NB4 (cell line): ENCODE data around the gene LYPD6B.

Experiments used
- DNase-seq: peaks from one replicate; pipeline ENCODE4 v3.0.0; 2010; ENCODE audit warnings: low read depth
- H3K4me3 ChIP-seq: one replicate; pipeline ENCODE4 v1.5.1; 2011; ENCODE audit warnings: mild to moderate bottlenecking, low read depth, low read length, moderate library complexity
- CTCF ChIP-seq: IDR thresholded peaks from one replicate; pipeline ENCODE4 v1.5.1; 2012; ENCODE audit warnings: low read depth, low read length
- MAX ChIP-seq: IDR thresholded peaks from 2 replicates; pipeline ENCODE4 v1.6.1; 2011; ENCODE audit warnings: low read depth, low read length
- MYC ChIP-seq: IDR thresholded peaks from 2 replicates; pipeline ENCODE4 v1.6.1; 2011; ENCODE audit warnings: low read depth, low read length
- POLR2A ChIP-seq: IDR thresholded peaks from 2 replicates; pipeline ENCODE4 v1.6.1; 2011; ENCODE audit warnings: mild to moderate bottlenecking; ENCODE audit not compliant: insufficient read length; ENCODE audit errors: extremely low read depth

Gene LYPD6B

GRCh38 chr2:148994341-148994740 lies 44.2 kb upstream of the LYPD6B start:
- no peak for DNase-seq
- H3K4me3 ChIP-seq = no peak overlapping the region
- no peak for TF ChIP-seq MYC

GRCh38 chr2:148996805-148997204 lies 41.7 kb upstream of the LYPD6B start:
- H3K4me3 ChIP-seq = no peak overlapping the region
- TF ChIP-seq MYC (no peak), MAX (no peak)
- DNase-seq = no peak

- no peak for DNase-seq
- H3K4me3 ChIP-seq = no peak overlapping the region
- no peak for TF ChIP-seq MAX
- TF ChIP-seq MYC = no peak
- TF ChIP-seq CTCF = no peak
Observed at GRCh38 chr2:148998165-148998830, 40.2 kb upstream of the LYPD6B start.

GRCh38 chr2:148998831-148999200 lies 39.7 kb upstream of the LYPD6B start:
- DNase-seq = no peak
- no peak for TF ChIP-seq MYC
- TF ChIP-seq CTCF = no peak
- TF ChIP-seq MAX = no peak
- TF ChIP-seq POLR2A = no peak
- no peak overlapping the region for H3K4me3 ChIP-seq

GRCh38 chr2:148999451-148999921 lies 39.0 kb upstream of the LYPD6B start:
- no peak overlapping the region for H3K4me3 ChIP-seq
- DNase-seq = no peak
- no peak for TF ChIP-seq MYC
- no peak for TF ChIP-seq POLR2A
- TF ChIP-seq MAX = no peak
- TF ChIP-seq CTCF = no peak

- DNase-seq = no peak
- TF ChIP-seq MAX (no peak), MYC (no peak), POLR2A (no peak), CTCF (no peak)
Observed at GRCh38 chr2:149000158-149000938, 38.2 kb upstream of the LYPD6B start.

More at GRCh38 chr2:149000158-149000938, 38.2 kb upstream of the LYPD6B start:
- no peak overlapping the region for H3K4me3 ChIP-seq
